GM18502 (cell line): ENCODE measurements around the gene MRPL20.
"Not testable (repeated sequence)": the region's sequence is repeated elsewhere in the genome, so short reads cannot be mapped to it uniquely, and the experiment has no call there.

ENCODE experiments used
- ATAC-seq: cut with Tn5 transposase; IDR thresholded peaks from one replicate; pipeline ENCODE4 v1.9.1; 2021; ENCODE audit warnings: mild to moderate bottlenecking; ENCODE audit not compliant: unreplicated experiment, poor library complexity

The MRPL20 gene

DNA sequence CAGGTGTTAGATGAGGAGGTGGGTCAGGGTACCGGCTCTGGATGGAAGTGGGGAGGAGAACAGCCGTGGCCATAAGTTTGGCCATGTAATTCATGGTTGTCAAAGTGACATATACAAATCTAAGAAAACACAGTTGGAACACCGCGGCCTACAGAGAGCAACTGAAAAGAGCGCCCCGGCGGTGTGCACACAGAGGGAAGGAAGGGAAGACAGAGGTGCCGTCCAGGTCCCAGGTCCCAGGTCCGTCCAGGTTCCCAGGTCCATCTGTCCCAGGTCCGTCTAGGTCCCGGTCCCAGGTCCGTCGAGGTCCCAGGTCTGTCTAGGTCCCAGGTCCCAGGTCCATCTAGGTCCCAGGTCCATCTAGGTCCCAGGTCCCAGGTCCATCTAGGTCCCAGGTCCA is 4.5 kb upstream of the MRPL20 start:
- ATAC-seq: no peak

DNA sequence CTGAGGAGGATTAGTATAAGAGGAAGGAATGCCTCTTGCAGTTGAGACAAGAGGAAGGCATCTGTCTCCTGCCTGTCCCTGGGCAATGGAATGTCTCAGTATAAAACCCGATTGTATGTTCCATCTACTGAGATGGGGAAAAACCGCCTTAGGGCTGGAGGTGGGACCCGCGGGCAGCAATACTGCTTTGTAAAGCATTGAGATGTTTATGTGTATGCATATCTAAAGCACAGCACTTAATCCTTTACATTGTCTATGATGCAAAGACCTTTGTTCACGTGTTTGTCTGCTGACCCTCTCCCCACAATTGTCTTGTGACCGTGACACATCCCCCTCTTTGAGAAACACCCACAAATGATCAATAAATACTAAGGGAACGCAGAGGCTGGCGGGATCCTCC is 3.1 kb upstream of the MRPL20 start:
- ATAC-seq: not testable (repeated sequence)

GRCh38 chr1:1407636-1408318 is 684 bp upstream of the MRPL20 start:
- peak; percentile 35 for ATAC-seq

DNA sequence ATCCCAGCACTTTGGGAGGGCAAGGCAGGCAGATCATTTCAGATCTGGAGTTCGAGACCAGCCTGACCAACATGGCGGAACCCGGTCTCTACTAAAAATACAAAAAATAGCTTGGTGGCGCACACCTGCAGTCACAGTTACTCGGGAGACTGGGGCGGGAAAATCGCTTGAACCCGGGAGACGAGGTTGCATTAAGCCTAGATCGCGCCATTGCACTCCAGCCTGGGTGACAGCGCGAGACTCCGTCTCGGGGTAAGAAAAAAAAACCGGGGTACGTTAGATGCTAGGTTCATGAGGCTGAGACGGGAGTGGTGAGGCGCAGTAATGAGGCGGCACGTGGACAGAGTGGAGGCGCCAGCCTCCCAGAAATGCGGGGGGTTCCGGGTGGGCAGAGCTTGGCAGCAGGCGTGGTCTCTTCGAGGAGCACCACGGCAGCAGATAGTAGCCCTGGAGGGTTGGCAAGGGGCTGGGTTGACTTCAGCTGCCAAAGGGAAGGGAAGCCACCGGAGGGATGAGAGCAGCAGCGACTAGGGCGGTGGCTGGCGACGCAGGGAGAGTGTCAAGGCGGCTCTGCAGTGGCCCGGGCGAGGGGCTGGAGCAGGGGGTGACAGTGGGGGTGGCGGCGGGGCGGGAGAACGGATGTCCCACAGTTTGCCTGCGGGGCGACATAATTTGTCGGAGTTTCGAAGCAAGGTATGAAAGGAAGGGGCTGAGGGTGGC is 832 bp downstream of the MRPL20 start:
- no peak for ATAC-seq

DNA sequence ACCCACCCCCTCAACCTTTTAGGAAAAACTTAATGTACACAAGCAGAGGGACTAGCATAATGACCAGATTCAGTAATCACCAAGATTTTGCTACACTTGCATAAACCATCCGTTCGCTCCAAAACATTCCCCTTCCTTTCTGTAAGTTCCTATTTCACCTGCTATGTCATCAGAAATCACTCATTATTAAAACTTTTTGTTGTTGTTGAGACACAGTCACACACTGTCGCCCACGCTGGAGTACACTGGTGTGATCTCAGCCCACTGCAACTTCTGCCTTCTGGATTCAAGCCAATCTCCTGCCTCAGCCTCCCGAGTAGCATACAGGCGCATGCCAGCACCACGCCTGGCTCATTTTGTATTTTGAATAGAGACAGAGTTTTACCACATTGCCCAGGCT is 3.4 kb downstream of the MRPL20 start:
- ATAC-seq: no peak

DNA sequence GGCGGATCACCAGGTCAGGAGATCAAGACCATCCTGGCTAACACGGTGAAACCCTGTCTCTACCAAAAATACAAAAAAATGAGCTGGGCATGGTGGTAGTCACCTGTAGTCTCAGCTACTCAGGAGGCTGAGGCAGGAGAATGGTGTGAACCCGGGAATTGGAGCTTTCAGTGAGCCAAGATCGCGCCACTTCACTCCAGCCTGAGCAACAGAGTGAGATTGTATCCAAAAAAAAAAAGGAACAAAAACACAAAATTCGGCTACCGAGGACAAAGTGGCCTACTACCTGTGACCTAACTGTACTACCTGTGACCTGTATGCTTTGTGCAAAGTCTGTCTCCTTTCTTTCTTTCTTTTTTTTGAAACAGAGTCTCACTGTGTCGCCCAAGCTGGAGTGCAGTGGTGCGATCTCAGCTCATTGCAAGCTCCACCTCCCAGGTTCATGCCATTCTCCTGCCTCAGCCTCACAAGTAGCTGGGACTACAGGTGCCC is 4.1 kb downstream of the MRPL20 start:
- not testable (repeated sequence) for ATAC-seq

DNA sequence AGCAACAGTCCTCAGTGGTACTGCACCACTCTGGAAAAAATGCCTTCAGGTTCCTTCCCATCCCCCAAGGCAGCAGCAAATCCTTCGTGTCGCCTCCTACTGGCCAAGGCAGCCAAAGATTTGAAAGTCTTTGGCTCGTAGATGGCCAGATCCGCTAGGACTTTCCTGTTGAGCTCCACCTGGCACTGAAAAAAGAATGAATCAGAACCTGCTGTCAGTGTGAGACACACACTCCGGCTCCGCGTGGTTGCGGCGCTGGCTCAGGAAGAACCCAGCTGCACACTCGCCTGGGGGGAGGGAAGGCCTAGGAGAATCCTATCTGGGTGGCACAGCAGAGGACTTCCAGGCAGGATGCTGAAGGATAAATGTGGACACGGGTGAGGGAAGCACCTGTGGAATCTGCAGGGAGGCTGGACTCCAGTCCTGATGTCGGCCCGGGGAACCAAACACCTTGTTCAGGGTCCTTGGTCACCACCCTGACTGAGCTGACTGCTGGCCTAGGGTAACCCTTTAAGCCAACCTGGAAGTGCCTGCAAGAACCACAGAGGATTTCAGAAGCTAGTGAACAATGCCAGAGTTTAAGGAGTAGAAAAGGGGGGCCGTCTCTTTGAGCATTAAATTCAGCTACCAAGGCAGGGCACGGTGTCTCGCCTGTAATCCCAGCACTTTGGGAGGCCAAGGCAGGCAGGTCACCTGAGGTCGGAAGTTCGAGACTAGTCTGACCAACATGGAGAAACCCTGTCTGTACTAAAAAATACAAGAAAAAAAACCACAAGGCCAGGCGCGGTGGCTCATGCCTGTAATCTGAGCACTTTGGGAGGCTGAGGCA is 4.8 kb downstream of the MRPL20 start:
- ATAC-seq: no peak

DNA sequence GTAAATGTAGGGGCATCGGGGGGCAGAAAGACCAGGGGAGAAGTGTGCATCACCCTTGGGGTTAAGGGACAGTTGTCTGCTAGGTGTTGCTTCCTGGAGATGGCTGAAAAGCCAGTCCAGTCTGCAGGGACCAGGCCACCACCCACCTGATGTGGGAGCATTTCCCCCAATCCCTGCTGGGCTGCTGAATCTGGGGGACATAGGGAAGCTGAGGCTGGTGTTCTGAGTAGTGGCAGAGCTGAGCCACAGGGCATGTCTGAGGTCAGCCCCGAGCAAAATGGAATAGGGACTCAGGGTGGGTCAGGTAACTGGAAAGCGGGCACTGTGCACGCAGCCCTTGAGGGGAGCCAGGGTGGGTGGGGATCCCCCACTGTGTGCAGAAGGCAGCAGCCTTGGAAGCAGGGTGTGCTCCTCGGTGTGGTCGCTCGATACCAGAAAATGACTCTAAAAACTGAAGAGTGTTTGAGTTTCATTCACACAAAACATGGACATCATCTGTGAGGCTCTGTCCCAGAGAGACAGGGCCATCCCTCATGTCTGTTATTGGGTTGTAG is 5.6 kb downstream of the MRPL20 start:
- ATAC-seq: no peak

DNA sequence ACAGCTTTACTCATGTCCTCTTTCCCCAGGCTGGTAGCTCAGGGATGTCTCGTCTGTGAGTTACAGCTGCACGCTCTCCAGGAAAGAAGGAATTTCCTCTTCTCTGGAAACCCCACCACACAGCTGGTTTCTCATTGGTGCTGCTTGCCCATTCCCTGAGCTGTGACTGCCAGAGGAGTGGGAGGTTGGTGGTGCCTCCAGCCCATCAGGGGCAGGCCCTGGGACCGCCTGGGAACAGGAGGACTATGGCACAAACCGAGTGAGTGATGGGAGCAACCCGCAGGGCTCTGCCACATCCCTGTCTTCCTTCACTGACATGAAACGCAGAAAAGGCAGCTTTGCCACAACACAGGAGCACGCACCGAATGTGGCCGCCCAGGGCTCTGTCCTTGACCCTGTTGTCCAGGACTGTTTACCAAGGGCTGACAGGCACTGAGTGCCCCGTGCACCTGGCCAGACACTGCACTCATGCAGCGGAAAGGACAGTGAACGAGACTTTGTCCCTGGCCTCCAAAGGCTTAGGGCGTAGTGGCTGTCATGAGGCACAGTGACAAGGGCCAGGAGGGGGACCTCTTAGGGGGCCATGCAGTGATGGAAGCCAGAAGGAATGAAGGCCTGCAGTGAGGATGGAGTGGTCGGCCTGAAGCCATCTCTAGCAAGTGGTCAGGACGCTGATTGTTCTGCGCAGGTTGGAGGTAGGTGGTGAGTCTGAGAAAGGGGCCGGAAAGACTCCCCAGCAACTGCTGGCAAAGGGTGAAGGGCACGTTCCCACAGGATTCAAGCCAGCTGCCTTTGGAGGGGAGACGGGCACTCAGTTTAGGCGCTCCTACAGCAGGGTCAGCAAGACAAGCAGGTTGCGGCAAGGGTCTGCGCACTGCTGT is 6.3 kb downstream of the MRPL20 start:
- no peak for ATAC-seq

DNA sequence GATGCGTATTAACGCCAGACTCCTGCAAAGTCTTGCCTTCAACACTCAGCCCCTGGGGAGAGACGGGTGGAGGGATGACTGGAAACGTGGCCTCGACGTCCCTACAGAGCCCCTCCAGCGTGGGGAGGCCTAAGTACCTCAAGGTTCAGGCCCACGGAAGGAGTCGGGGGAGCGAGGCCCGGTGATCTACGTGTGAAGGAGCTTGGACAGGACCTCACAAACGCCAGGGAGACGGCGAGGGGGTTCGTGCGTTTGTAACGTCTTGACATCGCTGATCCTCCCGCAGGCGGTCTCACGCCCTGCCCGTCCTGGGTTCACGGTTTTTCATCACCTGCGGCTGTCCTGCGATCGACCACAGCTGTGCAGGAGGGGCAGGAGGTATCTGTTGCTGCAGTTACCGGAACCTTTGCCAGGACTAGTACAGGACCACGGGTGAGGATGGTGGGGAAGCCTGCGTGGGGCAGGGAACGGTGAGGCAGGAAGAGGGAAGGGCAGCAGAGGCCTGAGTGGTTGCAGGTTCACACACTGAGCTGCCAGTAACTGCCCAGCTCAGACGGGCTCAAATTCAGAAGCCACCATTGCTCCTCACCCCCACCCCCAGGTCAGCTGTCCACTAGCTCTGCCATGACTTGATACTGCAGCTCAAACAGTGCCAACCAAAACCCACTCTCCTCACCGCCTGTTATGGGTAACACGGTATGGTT is 7.1 kb downstream of the MRPL20 start:
- ATAC-seq: no peak

- peak; percentile 94 for ATAC-seq
Measured at GRCh38 chr1:1399187-1399871, 7.8 kb downstream of the MRPL20 start, which contains the start of gene CCNL2. CCNL2 (minus strand) TSS chr1:1399335; CDS start chr1:1399306, 29 bp downstream.

DNA sequence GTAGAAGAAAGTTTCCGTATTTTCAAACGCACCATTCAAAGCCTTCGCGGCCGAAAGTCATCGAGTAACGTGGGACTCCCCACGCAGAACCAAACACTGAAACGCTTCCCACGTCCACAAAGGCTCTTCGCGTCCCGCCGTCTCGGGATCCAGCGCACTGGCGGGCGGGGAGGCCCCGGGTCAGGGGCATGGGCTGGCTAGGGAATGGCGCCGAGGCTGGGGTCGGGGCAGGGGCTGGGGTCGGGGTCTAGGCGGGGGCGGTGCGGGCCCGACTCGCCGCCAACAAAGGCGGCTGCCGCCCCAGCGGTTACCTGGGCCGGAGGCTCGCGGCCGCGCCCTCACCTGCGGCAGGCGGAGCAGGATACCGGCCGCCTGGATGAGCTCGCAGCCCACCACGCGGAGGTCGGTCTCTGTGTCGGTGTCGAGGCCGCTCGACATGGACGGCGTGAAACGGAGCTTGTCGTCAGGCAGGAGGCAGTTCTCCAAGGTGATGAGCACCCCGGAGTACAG is 8.4 kb downstream of the MRPL20 start:
- peak; percentile 22 for ATAC-seq

- ATAC-seq: no peak
Measured at GRCh38 chr1:1397839-1398523, 9.1 kb downstream of the MRPL20 start.

GRCh38 chr1:1395166-1395565 is 11.9 kb downstream of the MRPL20 start:
- no peak for ATAC-seq

DNA sequence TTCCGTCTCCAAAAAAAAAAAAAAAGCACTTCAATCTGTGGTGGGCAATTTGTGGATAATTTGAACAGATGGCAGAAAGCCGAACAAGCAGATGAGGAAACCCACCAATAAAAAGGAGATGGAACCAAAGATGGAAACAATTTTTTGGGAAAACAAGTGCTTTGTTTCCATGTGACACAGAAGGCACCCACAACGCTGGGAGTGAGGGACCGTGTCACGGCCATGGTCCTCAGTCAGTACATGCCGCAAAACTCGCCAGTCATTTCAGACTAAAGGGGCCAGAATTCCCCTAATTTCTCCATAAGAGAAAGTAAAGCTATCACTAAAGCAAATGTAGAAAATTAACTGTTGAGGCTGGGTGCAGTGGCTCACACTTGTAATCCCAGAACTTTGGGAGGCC is 13.0 kb downstream of the MRPL20 start:
- no peak for ATAC-seq

DNA sequence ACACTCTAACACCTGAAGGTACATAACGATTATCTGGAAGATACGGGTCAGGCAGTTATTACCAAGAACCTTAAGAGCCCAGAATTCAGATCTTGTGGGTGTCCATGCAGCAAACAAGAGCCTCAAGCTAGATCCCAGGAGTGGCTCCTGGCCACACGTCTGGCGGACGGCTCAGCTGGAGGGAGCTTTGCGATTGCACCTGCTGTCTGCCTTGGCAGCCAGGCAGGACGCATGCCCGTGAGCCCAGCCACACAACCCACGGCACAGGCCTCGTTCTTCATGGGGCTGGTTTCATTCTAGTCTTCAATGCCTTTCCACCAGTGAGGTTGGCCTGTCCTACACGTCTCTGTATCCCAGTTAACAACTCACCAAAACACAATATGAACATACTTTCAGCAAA is 13.7 kb downstream of the MRPL20 start:
- ATAC-seq: no peak

GRCh38 chr1:1393014-1393413 is 14.1 kb downstream of the MRPL20 start:
- ATAC-seq: no peak

GRCh38 chr1:1391225-1391624 is 15.9 kb downstream of the MRPL20 start:
- ATAC-seq: no peak
